OCI-M2 (cell line): ENCODE results near the gene C14orf39.
"Not testable (repeated sequence)": the region's sequence is repeated elsewhere in the genome, so short reads cannot be mapped to it uniquely, and the experiment has no call there.

ENCODE experiments used
- DNase-seq: peaks from one replicate; lab custom pipeline; 2025; ENCODE audit not compliant: unreplicated experiment; lab: John Stamatoyannopoulos, UW

Gene C14orf39

GRCh38 chr14:60495946-60496345 is 10.1 kb upstream of the C14orf39 start:
- DNase-seq, result no peak

- DNase-seq, result no peak
Observed at GRCh38 chr14:60490270-60490669, 4.4 kb upstream of the C14orf39 start.

GRCh38 chr14:60488175-60488574 is 2.3 kb upstream of the C14orf39 start:
- no peak for DNase-seq

- DNase-seq, result no peak
Observed at GRCh38 chr14:60487211-60487610, 1.3 kb upstream of the C14orf39 start.

- DNase-seq, result no peak
Observed at GRCh38 chr14:60485057-60485597, 736 bp downstream of the C14orf39 start.

- no peak for DNase-seq
Observed at GRCh38 chr14:60482743-60483142, 3.1 kb downstream of the C14orf39 start.

GRCh38 chr14:60480248-60480647 is 5.6 kb downstream of the C14orf39 start:
- DNase-seq, result not testable (repeated sequence)

GRCh38 chr14:60455875-60456274 is 30.0 kb downstream of the C14orf39 start:
- no peak for DNase-seq

- DNase-seq, result no peak
Observed at GRCh38 chr14:60430276-60430675, 55.6 kb downstream of the C14orf39 start.

- no peak for DNase-seq
Observed at GRCh38 chr14:60420050-60420449, 65.8 kb downstream of the C14orf39 start.

GRCh38 chr14:60397550-60397949 is 88.3 kb downstream of the C14orf39 start:
- not testable (repeated sequence) for DNase-seq

- no peak for DNase-seq
Observed at GRCh38 chr14:60396718-60397343, 89.0 kb downstream of the C14orf39 start.
